ENCODE data around the gene FBXO10. TPM values are rescaled to one million over a fixed set of nuclear protein-coding genes. Genes with fewer than 3 reads are reported as not detected.

Gene FBXO10, protein sequence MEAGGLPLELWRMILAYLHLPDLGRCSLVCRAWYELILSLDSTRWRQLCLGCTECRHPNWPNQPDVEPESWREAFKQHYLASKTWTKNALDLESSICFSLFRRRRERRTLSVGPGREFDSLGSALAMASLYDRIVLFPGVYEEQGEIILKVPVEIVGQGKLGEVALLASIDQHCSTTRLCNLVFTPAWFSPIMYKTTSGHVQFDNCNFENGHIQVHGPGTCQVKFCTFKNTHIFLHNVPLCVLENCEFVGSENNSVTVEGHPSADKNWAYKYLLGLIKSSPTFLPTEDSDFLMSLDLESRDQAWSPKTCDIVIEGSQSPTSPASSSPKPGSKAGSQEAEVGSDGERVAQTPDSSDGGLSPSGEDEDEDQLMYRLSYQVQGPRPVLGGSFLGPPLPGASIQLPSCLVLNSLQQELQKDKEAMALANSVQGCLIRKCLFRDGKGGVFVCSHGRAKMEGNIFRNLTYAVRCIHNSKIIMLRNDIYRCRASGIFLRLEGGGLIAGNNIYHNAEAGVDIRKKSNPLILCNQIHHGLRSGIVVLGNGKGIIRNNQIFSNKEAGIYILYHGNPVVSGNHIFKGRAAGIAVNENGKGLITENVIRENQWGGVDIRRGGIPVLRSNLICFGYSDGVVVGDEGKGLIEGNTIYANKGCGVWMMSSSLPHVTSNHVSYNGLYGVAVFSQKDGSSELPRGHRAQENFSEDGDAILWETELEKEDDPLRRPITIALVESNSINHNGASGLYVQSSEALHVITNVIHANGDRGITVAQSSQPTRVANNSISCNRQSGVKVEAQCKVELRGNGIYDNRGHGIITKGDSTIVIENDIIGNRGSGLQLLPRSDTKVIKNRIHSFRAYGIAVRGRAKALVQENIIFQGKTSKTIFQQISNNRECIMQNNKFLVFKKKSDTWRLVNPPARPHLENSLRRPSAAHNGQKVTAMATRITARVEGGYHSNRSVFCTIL
- 1 to 10 TPM; 2.9 to 5.0 (median 3.8) TPM for total RNA-seq
- total RNA-seq (2013), result 4.3 TPM
- 0.71 to 3.7 (median 1.7) reads per million in 29 experiments for total RNA-seq

DNA sequence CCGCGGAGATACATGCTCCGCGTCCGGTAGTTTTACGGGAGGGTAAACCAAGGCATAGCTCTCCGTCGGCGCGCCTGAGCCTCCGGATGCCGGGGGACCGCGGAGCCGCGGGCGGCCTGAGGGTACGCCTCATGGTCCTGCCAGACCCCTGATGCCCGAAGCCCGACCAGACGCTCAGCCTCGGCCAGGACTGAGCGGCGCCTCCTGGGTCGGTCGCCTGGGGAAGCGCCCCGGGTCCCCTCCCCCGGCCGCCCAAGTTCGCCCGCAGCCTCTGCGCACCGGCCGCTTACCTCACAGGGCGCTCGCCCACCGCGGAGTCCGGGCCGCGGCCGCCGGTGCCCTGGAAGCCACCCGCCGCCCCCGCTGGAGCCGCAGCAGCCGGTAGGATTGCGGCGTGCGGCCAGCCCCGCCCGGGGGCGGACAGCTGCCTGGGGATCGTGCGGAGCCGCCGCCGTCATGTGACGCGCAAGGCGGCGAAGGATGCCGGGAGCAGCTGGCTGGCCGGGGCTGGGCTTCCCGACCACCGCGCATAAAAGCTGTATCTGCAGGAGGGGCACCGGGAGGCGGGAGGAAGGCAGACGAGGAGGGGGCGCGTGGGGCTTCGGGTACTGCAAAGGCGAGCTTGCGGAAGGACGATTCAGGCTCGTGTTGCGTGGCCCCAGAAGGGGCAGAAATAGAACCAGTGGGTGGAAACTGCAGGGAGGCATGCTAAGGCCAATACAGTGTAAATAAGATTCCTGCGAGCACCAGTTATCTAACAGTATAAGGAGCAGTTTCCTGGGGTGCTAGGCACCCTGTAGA, at the start of gene FBXO10:
TSS of gene FBXO10 (minus strand) at position 460 of the 801 bp plus-strand sequence. CDS start 34,612 bp downstream, outside the sequence.
- CTCF ChIA-PET, result interaction anchor here (0.7 to 1.5 kb wide), 4 partner anchors 12 to 19 kb away, joined by 3 to 7 read pairs (median 3); partner anchors contain the start of gene TOMM5 (in 1 of the 2)
- WGBS (ENCODE audit: insufficient coverage), result 2% methylated on average over 80 of the region's 81 CpGs
- H3K4me3 ChIP-seq (ENCODE audit: control insufficient read depth in 1 of 2, extremely low read depth in 1 of 2, low read length in 1 of 2), result peak within 1 kb of the TSS; percentile 57 to 74

DNA sequence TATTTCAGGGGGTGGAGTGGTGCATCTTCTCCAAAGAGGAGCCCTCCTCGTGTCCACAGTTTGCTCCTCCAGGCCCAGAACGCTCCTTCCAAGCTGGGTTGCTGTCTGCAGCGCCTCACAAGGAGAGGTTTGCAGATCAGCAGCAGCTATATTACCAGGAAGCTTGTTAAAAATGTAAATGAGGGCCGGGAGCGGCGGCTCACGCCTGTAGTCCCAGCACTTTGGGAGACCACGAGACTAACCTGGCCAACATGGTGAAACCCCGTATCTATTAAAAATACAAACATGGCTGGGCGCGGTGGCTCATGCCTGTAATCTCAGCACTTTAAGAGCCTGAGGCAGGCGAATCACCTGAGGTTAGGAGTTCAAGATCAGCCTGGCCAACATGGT, 49.6 kb upstream of the FBXO10 start:
- H3K27me3 Mint-ChIP-seq, result peaks cover 2 to 4% of the 10 kb centered on the region in 2 donors
- H3K4me1 Mint-ChIP-seq, result no peaks in the 10 kb centered on the region
- ChIA-PET CTCF (interaction anchor here in 1 of 2 donors (0.7 kb wide), 1 partner anchor 41 kb away, joined by 8 read pairs; no protein-coding TSS in a partner anchor), POLR2A (no interaction called here)
- no peak overlapping the region for H3K4me3 Mint-ChIP-seq
- no peaks in the 10 kb centered on the region for H3K9me3 Mint-ChIP-seq
- Histone ChIP-seq H3K27ac (ENCODE audit: low read length) (no peak overlapping the region), H3K9me3 (no peaks in the 10 kb centered on the region), H3K27me3 (replicated peaks in 1 of 2; ENCODE audit: control insufficient read depth in 2 of 2, extremely low read depth in 1 of 2, insufficient read depth in 2 of 2, low read length in 1 of 2) (peaks cover 0 to 3% of the 10 kb centered on the region in 2 experiments), H3K36me3 (ENCODE audit: control insufficient read depth in 2 of 2, extremely low read depth in 1 of 2, insufficient read depth in 1 of 2, low read length in 1 of 2) (no peaks in the 10 kb centered on the region), H3K4me3 (ENCODE audit: control insufficient read depth in 1 of 2, extremely low read depth in 1 of 2, low read length in 1 of 2) (no peak overlapping the region), H3K4me1 (ENCODE audit: control insufficient read depth in 1 of 2, extremely low read depth in 1 of 2, insufficient read depth in 2 of 2, low read length in 2 of 2) (no peaks in the 10 kb centered on the region)
- no peak for DNase-seq
- 63% methylated on average over 10 of the region's 12 CpGs for WGBS (ENCODE audit: insufficient coverage)
- ATAC-seq (replicated peaks in 1 of 4), result no peak
- H3K27ac Mint-ChIP-seq, result no peak overlapping the region
- H3K36me3 Mint-ChIP-seq, result no peaks in the 10 kb centered on the region

More for the DNA sequence above, at the start of gene FBXO10:
- Mint-ChIP-seq H3K9me3 (no peaks in the 10 kb centered on the region), H3K27me3 (no peaks in the 10 kb centered on the region), H3K4me1 (peaks cover 19 to 32% (median 22%) of the 10 kb centered on the region in 3 donors), H3K36me3 (no peaks in the 10 kb centered on the region), H3K4me3 (peak within 1 kb of the TSS; percentile 82 to 86 (median 84)), H3K27ac (peak within 1 kb of the TSS; percentile 39 to 55)
- H3K27ac ChIP-seq (ENCODE audit: low read length), result no peak within 1 kb of the TSS
- ATAC-seq (replicated peaks in 1 of 4) (peak; percentile 76 to 85 (median 83)), DNase-seq (peak in 28 of 35 experiments; percentile 4 to 56 (median 16))
- no peaks in the 10 kb centered on the region for H3K27me3 ChIP-seq (replicated peaks in 1 of 2; ENCODE audit: control insufficient read depth in 2 of 2, extremely low read depth in 1 of 2, insufficient read depth in 2 of 2, low read length in 1 of 2)
- H3K36me3 ChIP-seq (ENCODE audit: control insufficient read depth in 2 of 2, extremely low read depth in 1 of 2, insufficient read depth in 1 of 2, low read length in 1 of 2), result no peaks in the 10 kb centered on the region
- H3K9me3 ChIP-seq, result no peaks in the 10 kb centered on the region
- POLR2A ChIA-PET, result interaction anchor here in 1 of 2 donors (1.2 kb wide), 1 partner anchor 16 kb away, joined by 3 read pairs; the partner anchor contains the start of gene TOMM5
- peaks cover 9 to 13% of the 10 kb centered on the region in 2 experiments for H3K4me1 ChIP-seq (ENCODE audit: control insufficient read depth in 1 of 2, extremely low read depth in 1 of 2, insufficient read depth in 2 of 2, low read length in 2 of 2)

DNA sequence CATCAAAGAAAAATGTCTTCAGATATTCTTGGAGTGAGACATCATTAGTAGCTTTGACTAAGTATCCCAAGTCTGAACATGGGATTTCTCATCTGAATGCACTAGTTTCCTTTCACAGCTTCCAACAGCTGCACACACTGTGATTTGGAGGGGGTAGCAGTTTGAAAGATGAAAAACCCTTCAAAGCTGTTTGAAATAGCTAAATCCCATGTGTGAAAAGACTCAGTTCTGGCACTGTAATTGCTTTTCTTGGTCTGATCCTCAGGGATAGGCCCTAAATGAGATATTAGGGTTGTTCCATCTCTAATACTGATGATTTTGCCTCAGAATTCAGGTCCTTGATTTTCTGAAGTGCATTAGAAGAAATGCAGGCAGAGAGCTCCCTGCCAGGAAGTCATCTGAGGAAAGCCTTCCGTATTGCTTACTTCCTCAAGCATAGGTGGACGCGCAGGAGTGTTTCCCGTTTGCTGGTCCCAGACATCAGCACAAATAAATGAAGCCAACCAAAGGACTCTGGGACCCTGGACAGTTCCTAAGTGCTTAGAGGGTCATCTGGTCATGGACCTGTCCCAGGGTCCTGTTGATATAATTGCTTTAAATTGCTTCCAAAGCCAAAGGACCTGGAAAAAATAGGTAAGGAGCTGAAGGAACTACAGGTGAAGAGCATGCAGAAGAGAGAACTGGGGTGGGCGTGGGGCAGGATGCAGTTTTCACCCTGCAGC, 49.0 kb upstream of the FBXO10 start:
- Mint-ChIP-seq H3K36me3 (no peaks in the 10 kb centered on the region), H3K27ac (no peak overlapping the region), H3K4me1 (no peaks in the 10 kb centered on the region), H3K27me3 (peaks cover 2 to 4% of the 10 kb centered on the region in 2 donors), H3K4me3 (no peak overlapping the region), H3K9me3 (no peaks in the 10 kb centered on the region)
- no peaks in the 10 kb centered on the region for H3K4me1 ChIP-seq (ENCODE audit: control insufficient read depth in 1 of 2, extremely low read depth in 1 of 2, insufficient read depth in 2 of 2, low read length in 2 of 2)
- no peaks in the 10 kb centered on the region for H3K9me3 ChIP-seq
- POLR2A ChIA-PET, result no interaction called here
- H3K27ac ChIP-seq (ENCODE audit: low read length), result no peak overlapping the region
- peaks cover 0 to 3% of the 10 kb centered on the region in 2 experiments for H3K27me3 ChIP-seq (replicated peaks in 1 of 2; ENCODE audit: control insufficient read depth in 2 of 2, extremely low read depth in 1 of 2, insufficient read depth in 2 of 2, low read length in 1 of 2)
- H3K36me3 ChIP-seq (ENCODE audit: control insufficient read depth in 2 of 2, extremely low read depth in 1 of 2, insufficient read depth in 1 of 2, low read length in 1 of 2), result no peaks in the 10 kb centered on the region
- CTCF ChIA-PET, result no interaction called here
- DNase-seq (no peak), ATAC-seq (replicated peaks in 1 of 4) (no peak)
- 71% methylated on average over 5 of the region's 5 CpGs for WGBS (ENCODE audit: insufficient coverage)
- H3K4me3 ChIP-seq (ENCODE audit: control insufficient read depth in 1 of 2, extremely low read depth in 1 of 2, low read length in 1 of 2), result no peak overlapping the region

DNA sequence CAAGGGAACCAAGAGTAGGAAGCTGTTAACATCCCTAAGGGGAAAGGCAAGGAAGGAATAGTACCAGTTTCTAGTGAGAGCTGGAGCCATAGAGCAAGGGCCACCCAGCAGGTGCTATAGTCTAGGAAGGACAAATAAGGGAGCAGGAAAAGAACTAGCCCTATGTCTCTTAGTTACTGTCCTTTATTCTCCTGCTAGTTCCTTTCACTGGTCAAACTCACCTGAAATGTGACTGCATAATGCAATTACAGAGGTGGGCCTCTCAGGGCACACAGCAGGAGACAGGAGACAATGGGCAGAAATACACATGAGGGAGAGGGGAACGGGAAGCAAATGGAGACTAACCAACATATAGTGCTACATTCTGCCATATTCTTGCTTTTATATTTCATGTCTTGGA, 47.9 kb upstream of the FBXO10 start:
- Histone ChIP-seq H3K4me1 (ENCODE audit: control insufficient read depth in 1 of 2, extremely low read depth in 1 of 2, insufficient read depth in 2 of 2, low read length in 2 of 2) (no peaks in the 10 kb centered on the region), H3K27me3 (replicated peaks in 1 of 2; ENCODE audit: control insufficient read depth in 2 of 2, extremely low read depth in 1 of 2, insufficient read depth in 2 of 2, low read length in 1 of 2) (peaks cover 0 to 3% of the 10 kb centered on the region in 2 experiments), H3K4me3 (ENCODE audit: control insufficient read depth in 1 of 2, extremely low read depth in 1 of 2, low read length in 1 of 2) (no peak overlapping the region), H3K27ac (ENCODE audit: low read length) (no peak overlapping the region), H3K9me3 (no peaks in the 10 kb centered on the region), H3K36me3 (ENCODE audit: control insufficient read depth in 2 of 2, extremely low read depth in 1 of 2, insufficient read depth in 1 of 2, low read length in 1 of 2) (no peaks in the 10 kb centered on the region)
- ChIA-PET POLR2A (no interaction called here), CTCF (no interaction called here)
- H3K27me3 Mint-ChIP-seq, result peaks cover 2 to 4% of the 10 kb centered on the region in 2 donors
- DNase-seq (no peak), ATAC-seq (replicated peaks in 1 of 4) (no peak)
- no peaks in the 10 kb centered on the region for H3K4me1 Mint-ChIP-seq
- H3K9me3 Mint-ChIP-seq, result no peaks in the 10 kb centered on the region
- no peak overlapping the region for H3K4me3 Mint-ChIP-seq
- no CpG with 5 or more reads among the region's 1 CpG for WGBS (ENCODE audit: insufficient coverage)
- no peak overlapping the region for H3K27ac Mint-ChIP-seq
- H3K36me3 Mint-ChIP-seq, result no peaks in the 10 kb centered on the region

DNA sequence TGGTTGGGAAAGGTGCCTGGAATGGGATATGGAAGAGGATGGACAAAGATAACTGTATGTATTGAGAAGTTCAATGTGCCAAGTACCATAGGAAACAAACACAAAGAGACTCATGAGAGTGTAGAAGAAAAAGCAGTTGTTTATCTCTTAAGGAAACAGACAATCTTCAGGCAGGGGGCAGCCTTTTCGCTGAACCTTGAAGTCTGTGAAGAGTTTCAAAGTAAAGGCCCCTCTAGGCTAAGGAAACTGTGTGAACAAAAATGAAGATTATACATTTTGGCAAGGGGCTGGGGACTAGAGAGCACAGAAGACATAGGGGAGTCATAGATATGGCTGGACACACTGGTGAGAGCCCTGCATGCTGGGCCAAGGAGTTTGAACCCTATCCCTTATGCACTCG, 47.1 kb upstream of the FBXO10 start:
- no peak overlapping the region for H3K27ac Mint-ChIP-seq
- Histone ChIP-seq H3K4me1 (ENCODE audit: control insufficient read depth in 1 of 2, extremely low read depth in 1 of 2, insufficient read depth in 2 of 2, low read length in 2 of 2) (no peaks in the 10 kb centered on the region), H3K4me3 (ENCODE audit: control insufficient read depth in 1 of 2, extremely low read depth in 1 of 2, low read length in 1 of 2) (no peak overlapping the region), H3K27ac (ENCODE audit: low read length) (no peak overlapping the region), H3K9me3 (no peaks in the 10 kb centered on the region), H3K27me3 (replicated peaks in 1 of 2; ENCODE audit: control insufficient read depth in 2 of 2, extremely low read depth in 1 of 2, insufficient read depth in 2 of 2, low read length in 1 of 2) (peaks cover 0 to 3% of the 10 kb centered on the region in 2 experiments), H3K36me3 (ENCODE audit: control insufficient read depth in 2 of 2, extremely low read depth in 1 of 2, insufficient read depth in 1 of 2, low read length in 1 of 2) (no peaks in the 10 kb centered on the region)
- H3K9me3 Mint-ChIP-seq, result no peaks in the 10 kb centered on the region
- H3K4me3 Mint-ChIP-seq, result no peak overlapping the region
- DNase-seq, result no peak
- H3K27me3 Mint-ChIP-seq, result peaks cover 2 to 10% of the 10 kb centered on the region in 2 donors
- CTCF ChIA-PET, result no interaction called here
- H3K36me3 Mint-ChIP-seq, result no peaks in the 10 kb centered on the region
- WGBS (ENCODE audit: insufficient coverage), result 75% methylated on average over 2 of the region's 2 CpGs
- no peaks in the 10 kb centered on the region for H3K4me1 Mint-ChIP-seq
- POLR2A ChIA-PET, result no interaction called here
- ATAC-seq (replicated peaks in 1 of 4), result no peak

Measured in T-cell (primary cell).